Endothelial cell (in vitro differentiated cells): ENCODE results near the gene SEC31A. TPM values are rescaled to one million over a fixed set of nuclear protein-coding genes. Genes with fewer than 3 reads are reported as not detected.

Experiments used
- DNase-seq: peaks from one replicate; pipeline ENCODE4 v3.0.0; 2021; ENCODE audit warnings: low spot score
- H3K27ac Mint-ChIP-seq: one replicate; pipeline ENCODE4 v1.8.0; 2021; ENCODE audit warnings: mixed read lengths, inconsistent platforms; ENCODE audit not compliant: unreplicated experiment
- H3K27me3 Mint-ChIP-seq: one replicate; pipeline ENCODE4 v1.8.0; 2021; ENCODE audit warnings: mild to moderate bottlenecking, moderate library complexity, mixed read lengths, inconsistent platforms; ENCODE audit not compliant: unreplicated experiment
- H3K36me3 Mint-ChIP-seq: one replicate; pipeline ENCODE4 v1.8.0; 2021; ENCODE audit warnings: mild to moderate bottlenecking, low read depth, mixed read lengths, inconsistent platforms; ENCODE audit not compliant: unreplicated experiment
- H3K4me1 Mint-ChIP-seq: one replicate; pipeline ENCODE4 v1.8.0; 2021; ENCODE audit warnings: mild to moderate bottlenecking, mixed read lengths, inconsistent platforms; ENCODE audit not compliant: unreplicated experiment
- H3K4me3 Mint-ChIP-seq: one replicate; pipeline ENCODE4 v1.8.0; 2021; ENCODE audit warnings: mild to moderate bottlenecking, mixed read lengths, inconsistent platforms; ENCODE audit not compliant: unreplicated experiment
- H3K9me3 Mint-ChIP-seq: one replicate; pipeline ENCODE4 v1.8.0; 2021; ENCODE audit warnings: mixed read lengths, inconsistent platforms; ENCODE audit not compliant: unreplicated experiment
- CTCF ChIP-seq: fragments of 200-600 bp; sonication (generic); IDR thresholded peaks from one replicate; pipeline ENCODE4 v1.5.0; 2021; ENCODE audit warnings: antibody characterized with exemption; ENCODE audit not compliant: unreplicated experiment
- total RNA-seq: library from RNA; stranded (reverse); fragmentation: NEBNext Ultra II Directional; extraction: Animal tissue kit (Norgen Biotek cat#: 25700); gene quantifications from one replicate; pipeline ENCODE4 v1.2.1, GENCODE V29; 2021; ENCODE audit not compliant: unreplicated experiment

Gene SEC31A
- total RNA-seq, 1 donor from 2014 or later = 172 TPM

DNA sequence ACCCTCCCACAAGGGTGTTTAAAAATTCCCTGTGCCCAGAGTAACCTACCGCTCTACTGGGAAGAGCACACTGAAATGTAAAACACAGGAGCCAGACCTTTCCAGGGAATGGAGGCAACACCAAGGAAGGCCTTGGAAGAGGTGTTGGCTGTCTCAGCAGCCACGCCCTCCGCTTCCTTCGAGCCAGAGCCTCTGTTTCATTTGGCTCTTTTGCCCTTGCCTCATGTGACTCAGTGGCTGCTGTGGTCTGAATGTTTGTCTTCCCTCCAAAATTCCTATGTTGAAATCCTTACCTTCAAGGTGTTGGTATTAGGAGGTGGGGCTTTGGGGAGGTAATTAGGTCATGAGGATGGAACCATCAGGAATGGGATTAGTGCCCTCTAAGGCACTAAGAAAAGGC lies 103.6 kb downstream of the SEC31A start:
- Mint-ChIP-seq H3K4me3 (no peak overlapping the region), H3K9me3 (no peaks in the 10 kb centered on the region), H3K4me1 (peaks cover 25% of the 10 kb centered on the region), H3K36me3 (no peaks in the 10 kb centered on the region), H3K27ac (no peak overlapping the region), H3K27me3 (peaks cover 15% of the 10 kb centered on the region)
- DNase-seq = no peak
- TF ChIP-seq CTCF = no peak

DNA sequence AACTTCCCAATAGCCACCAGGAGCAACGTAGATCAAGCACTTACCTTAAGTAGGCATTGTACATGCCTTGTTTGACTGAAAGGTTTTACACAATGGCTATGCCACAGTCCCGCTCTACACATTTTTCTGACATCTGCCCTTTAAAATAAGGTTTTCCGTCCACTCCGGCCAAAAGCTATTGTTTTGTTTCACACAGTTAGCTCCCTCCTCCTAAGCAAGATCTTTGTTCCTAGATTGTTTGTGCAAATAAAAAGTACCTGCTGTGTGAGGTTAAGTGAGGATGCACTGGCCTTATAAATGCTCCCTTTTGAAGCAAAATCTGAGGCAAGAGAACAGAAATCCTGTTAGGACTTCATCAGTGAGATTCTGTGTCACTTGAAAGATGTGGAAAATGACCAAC lies 104.1 kb downstream of the SEC31A start:
- H3K36me3 Mint-ChIP-seq = no peaks in the 10 kb centered on the region
- H3K27ac Mint-ChIP-seq = no peak overlapping the region
- no peak for DNase-seq
- H3K27me3 Mint-ChIP-seq = peaks cover 18% of the 10 kb centered on the region
- no peaks in the 10 kb centered on the region for H3K9me3 Mint-ChIP-seq
- TF ChIP-seq CTCF = no peak
- no peak overlapping the region for H3K4me3 Mint-ChIP-seq
- H3K4me1 Mint-ChIP-seq = peaks cover 26% of the 10 kb centered on the region

DNA sequence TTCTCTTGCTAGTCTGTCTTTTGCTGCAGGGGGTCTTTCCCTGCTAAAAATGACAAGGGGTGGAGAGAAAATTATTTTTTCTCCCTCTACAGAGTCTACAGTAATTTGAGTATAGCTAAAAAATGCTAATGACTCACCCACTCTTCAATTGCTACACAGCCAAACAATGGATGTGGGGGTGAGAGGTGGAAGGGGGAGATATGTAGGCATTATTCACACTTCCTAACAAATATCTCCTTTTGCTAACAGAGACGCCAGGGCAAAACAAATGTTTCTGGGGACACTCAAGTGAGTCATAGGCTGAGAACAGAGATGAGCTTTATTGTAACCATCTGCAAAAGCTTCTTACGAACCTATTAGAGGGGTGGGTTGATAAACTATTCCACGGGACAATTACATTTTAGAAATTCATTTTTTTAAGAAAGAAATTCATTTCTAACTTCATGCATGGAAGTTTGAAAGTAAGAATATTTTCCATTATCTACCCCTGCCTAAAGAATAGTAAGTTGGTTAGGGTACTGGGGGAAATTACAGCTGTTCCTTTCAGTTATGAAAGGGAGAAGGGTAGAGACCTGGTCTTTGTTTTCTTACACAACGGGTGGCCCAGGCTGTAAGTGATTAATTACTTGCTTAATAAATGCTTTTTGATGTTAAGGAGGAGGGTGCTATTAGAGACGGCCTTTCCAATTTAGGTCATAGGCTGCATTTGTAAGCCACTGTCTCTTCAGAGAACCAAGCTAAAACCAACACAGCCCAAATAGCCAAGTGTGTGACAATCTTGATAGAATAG lies 105.1 kb downstream of the SEC31A start:
- TF ChIP-seq CTCF = no peak

GRCh38 chr4:82784681-82785610 lies 106.0 kb downstream of the SEC31A start:
- DNase-seq = no peak
- Mint-ChIP-seq H3K27me3 (peaks cover 18% of the 10 kb centered on the region), H3K36me3 (no peaks in the 10 kb centered on the region), H3K27ac (peak overlapping the region; percentile 86), H3K4me1 (peaks cover 26% of the 10 kb centered on the region), H3K9me3 (no peaks in the 10 kb centered on the region), H3K4me3 (no peak overlapping the region)
- TF ChIP-seq CTCF = no peak

More for the DNA sequence above, 105.1 kb downstream of the SEC31A start:
- H3K4me1 Mint-ChIP-seq = peaks cover 26% of the 10 kb centered on the region
- DNase-seq = no peak
- peaks cover 18% of the 10 kb centered on the region for H3K27me3 Mint-ChIP-seq
- H3K36me3 Mint-ChIP-seq = no peaks in the 10 kb centered on the region
- peak overlapping the region; percentile 61 for H3K4me3 Mint-ChIP-seq
- H3K9me3 Mint-ChIP-seq = no peaks in the 10 kb centered on the region
- H3K27ac Mint-ChIP-seq = peak overlapping the region; percentile 86
